B cell (primary cell): ENCODE measurements around the gene CACNA1D. TPM values are rescaled to one million over a fixed set of nuclear protein-coding genes. Genes with fewer than 3 reads are reported as not detected.

Experiments
- ATAC-seq: fragments of 200-7000 bp; cut with Tn5 transposase; one replicate; pipeline ENCODE4 v1.10.0; 2021; ENCODE audit warnings: low read depth, mild to moderate bottlenecking, moderate number of reproducible peaks, moderate library complexity
- CTCF ChIA-PET: fragments of 350-600 bp; sonication (Branson Sonifier 250); formaldehyde crosslinking; loops from one replicate; lab custom pipeline; 2021; ENCODE audit warnings: antibody characterized with exemption, inconsistent platforms; lab: Charles Lee
- POLR2A ChIA-PET: fragments of 350-600 bp; sonication (Branson Sonifier 250); formaldehyde crosslinking; loops from one replicate; lab custom pipeline; 2021; ENCODE audit warnings: antibody characterized with exemption; lab: Charles Lee
- DNase-seq: peaks from one replicate; pipeline ENCODE4 v3.0.0; 2013
- H2AFZ ChIP-seq: 2 replicates; pipeline ENCODE4 v1.6.1; 2012; ENCODE audit warnings: mild to moderate bottlenecking, low read depth, low read length; ENCODE audit not compliant: insufficient read depth, poor library complexity, severe bottlenecking
- H3K27ac ChIP-seq, 2 donors: 1 replicate in 1 of 2; 2 replicates in 1 of 2; pipeline ENCODE4 v1.5.1; 2012 to 2013; ENCODE audit warnings: low read length in 2 of 2, mild to moderate bottlenecking in 2 of 2, moderate library complexity in 1 of 2
- H3K27me3 ChIP-seq, 4 experiments: fragments of 200-600 bp in 1 of 4; sonication (generic) in 1 of 4; replicated peaks in 1 of 4; 1 replicate in 2 of 4; 2 replicates in 2 of 4; pipeline versions ENCODE4 v1.6.1 to v1.7.0; 2013 to 2016; ENCODE audit warnings: low read length in 3 of 4, mild to moderate bottlenecking in 2 of 4, mixed read lengths in 1 of 4, moderate library complexity in 1 of 4; ENCODE audit not compliant: insufficient read depth in 4 of 4, control insufficient read depth in 3 of 4; ENCODE audit errors: control extremely low read depth in 1 of 4
- H3K36me3 ChIP-seq, 2 experiments: replicated peaks in 1 of 2; 1 replicate in 1 of 2; 2 replicates in 1 of 2; pipeline versions ENCODE4 v1.6.1 to v1.7.1; 2013; ENCODE audit warnings: low read length in 1 of 2; ENCODE audit not compliant: insufficient read depth in 2 of 2, control insufficient read depth in 1 of 2; ENCODE audit errors: control extremely low read depth in 1 of 2, extremely low read depth in 1 of 2
- H3K4me1 ChIP-seq, 2 donors: fragments of 200-600 bp in 1 of 2; sonication (generic) in 1 of 2; 1 replicate in 1 of 2; 2 replicates in 1 of 2; pipeline versions ENCODE4 v1.5.1 to v1.6.1; 2013 to 2017; ENCODE audit warnings: low read length in 2 of 2; ENCODE audit not compliant: control insufficient read depth in 2 of 2, insufficient read depth in 2 of 2
- H3K4me2 ChIP-seq: replicated peaks from 2 replicates; pipeline ENCODE3; 2012; ENCODE audit warnings: mild to moderate bottlenecking, low read depth, low read length; ENCODE audit not compliant: poor library complexity, severe bottlenecking
- H3K4me3 ChIP-seq, 5 experiments: fragments of 200-600 bp in 1 of 5; sonication (generic) in 1 of 5; 1 replicate in 3 of 5; 2 replicates in 2 of 5; pipeline versions ENCODE4 v1.5.1 to v1.7.0; 2011 to 2016; ENCODE audit warnings: low read length in 4 of 5, mild to moderate bottlenecking in 4 of 5, low read depth in 2 of 5, control low read depth in 1 of 5, moderate library complexity in 1 of 5; ENCODE audit not compliant: insufficient read depth in 1 of 5; ENCODE audit errors: control extremely low read depth in 1 of 5, extremely low read depth in 1 of 5
- H3K79me2 ChIP-seq: fragments of 200-600 bp; sonication (generic); one replicate; pipeline ENCODE4 v1.6.0; 2016; ENCODE audit warnings: low read length; ENCODE audit not compliant: control insufficient read depth, insufficient read depth
- H3K9ac ChIP-seq: fragments of 200-600 bp; sonication (generic); 2 replicates; pipeline ENCODE4 v1.6.1; 2017; ENCODE audit warnings: mild to moderate bottlenecking, low read length, moderate library complexity
- H3K9me3 ChIP-seq, 3 donors: one replicate each; pipeline versions ENCODE4 v1.6.1 to v1.7.1; 2013; ENCODE audit warnings: low read length in 2 of 3; ENCODE audit not compliant: control insufficient read depth in 2 of 3, insufficient read depth in 1 of 3; ENCODE audit errors: control extremely low read depth in 1 of 3
- H4K20me1 ChIP-seq: 2 replicates; pipeline ENCODE4 v1.6.0; 2012; ENCODE audit warnings: mild to moderate bottlenecking, low read length; ENCODE audit not compliant: insufficient read depth, control insufficient read depth, poor library complexity, severe bottlenecking
- H3K27ac Mint-ChIP-seq: one replicate; pipeline ENCODE4 v1.8.0; 2021; ENCODE audit warnings: mixed read lengths
- H3K27me3 Mint-ChIP-seq: one replicate; pipeline ENCODE4 v1.8.0; 2021; ENCODE audit warnings: mixed read lengths
- H3K4me1 Mint-ChIP-seq: one replicate; pipeline ENCODE4 v1.8.0; 2021; ENCODE audit warnings: mixed read lengths
- H3K4me3 Mint-ChIP-seq: one replicate; pipeline ENCODE4 v1.8.0; 2021; ENCODE audit warnings: mixed read lengths
- H3K9me3 Mint-ChIP-seq: one replicate; pipeline ENCODE4 v1.8.0; 2022; ENCODE audit warnings: mixed read lengths; ENCODE audit not compliant: insufficient read depth
- EZH2 ChIP-seq: IDR thresholded peaks from 2 replicates; pipeline ENCODE4 v1.6.1; 2012; ENCODE audit warnings: borderline replicate concordance, low read depth, mild to moderate bottlenecking, moderate library complexity, low read length; ENCODE audit not compliant: insufficient read depth, poor library complexity, severe bottlenecking
- WGBS: methylation state at CpG from one replicate; pipeline ENCODE4 v1.1.5; 2013; ENCODE audit warnings: missing lambda C conversion rate; ENCODE audit not compliant: insufficient coverage; 5-methylcytosine and 5-hydroxymethylcytosine counted together
- intact Hi-C: fragments of 100-400 bp; cut with micrococcal nuclease; formaldehyde crosslinking; loops from one replicate; pipeline ENCODE4 v1.10.0; 2022
- polyA plus RNA-seq: library from polyadenylated mRNA; depleted of rRNA; stranded (reverse); fragments of >200 nt; gene quantifications from 2 replicates; pipeline ENCODE4 v1.2.3, GENCODE V29; 2012
- total RNA-seq, 2 donors: library from RNA; stranded (reverse); fragments of 120-200 nt in 1 of 2; gene quantifications; 1 replicate in 1 of 2; 2 replicates in 1 of 2; pipeline versions ENCODE4 v1.2.3 to v1.2.4, GENCODE V29; 2013 to 2022
- TF ChIP-seq, protein P1 (sequence below): fragments of 200-600 bp; IDR thresholded peaks from one replicate; pipeline ENCODE4 v1.8.0; 2022; ENCODE audit warnings: antibody characterized with exemption, mild to moderate bottlenecking

CACNA1D gene
- total and polyA plus RNA-seq, 2 donors (not counting 1 experiment from before 2014, with no cell fraction given), result 0.06 to 0.07 TPM

DNA sequence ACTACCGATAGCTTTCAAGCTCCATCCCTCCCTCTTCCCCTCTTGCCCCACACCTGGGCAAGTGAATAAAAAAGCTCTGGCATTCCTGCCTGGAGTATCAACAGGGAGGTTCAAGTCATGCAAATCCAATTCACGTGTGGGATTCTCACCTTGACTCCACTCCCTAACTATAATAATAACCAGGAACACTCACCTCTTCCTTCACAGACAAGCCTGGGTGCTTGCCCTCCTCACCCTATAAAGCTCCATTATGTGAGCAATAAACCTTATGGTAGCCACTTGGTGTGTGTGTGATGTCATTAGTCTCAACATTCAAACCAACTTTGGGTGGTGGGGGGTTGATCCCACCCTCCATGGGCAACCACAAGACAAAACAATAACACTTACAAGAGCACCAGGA, 335.2 kb downstream of the CACNA1D start:
- no peak overlapping the region for H3K4me3 Mint-ChIP-seq

DNA sequence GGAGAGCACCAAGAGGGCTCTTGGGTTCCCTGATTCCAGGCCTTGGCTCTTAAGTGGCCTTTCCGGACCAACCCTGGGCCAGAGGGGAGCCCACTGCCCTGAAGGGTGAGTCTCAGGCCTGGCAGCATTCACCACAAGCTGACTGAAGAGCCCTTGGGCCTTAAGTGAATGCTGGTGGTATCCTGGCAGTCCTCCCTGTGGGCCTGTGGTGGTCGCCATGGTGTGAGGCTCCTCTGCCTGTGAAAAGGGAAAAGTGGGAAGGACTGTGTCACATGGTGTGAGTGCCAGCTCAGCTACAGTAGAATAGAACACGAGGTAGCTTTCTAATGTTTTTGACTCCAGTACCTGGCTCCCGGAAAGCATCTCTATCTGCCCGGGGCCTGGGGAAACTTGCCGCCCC, 336.5 kb downstream of the CACNA1D start:
- Mint-ChIP-seq H3K27ac (no peak overlapping the region), H3K27me3 (no peaks in the 10 kb centered on the region), H3K4me3 (no peak overlapping the region), H3K4me1 (no peaks in the 10 kb centered on the region), H3K9me3 (no peaks in the 10 kb centered on the region)
- 97% methylated on average over 6 of the region's 6 CpGs for WGBS
- no peak for TF ChIP-seq EZH2
- TF ChIP-seq, protein P1, sequence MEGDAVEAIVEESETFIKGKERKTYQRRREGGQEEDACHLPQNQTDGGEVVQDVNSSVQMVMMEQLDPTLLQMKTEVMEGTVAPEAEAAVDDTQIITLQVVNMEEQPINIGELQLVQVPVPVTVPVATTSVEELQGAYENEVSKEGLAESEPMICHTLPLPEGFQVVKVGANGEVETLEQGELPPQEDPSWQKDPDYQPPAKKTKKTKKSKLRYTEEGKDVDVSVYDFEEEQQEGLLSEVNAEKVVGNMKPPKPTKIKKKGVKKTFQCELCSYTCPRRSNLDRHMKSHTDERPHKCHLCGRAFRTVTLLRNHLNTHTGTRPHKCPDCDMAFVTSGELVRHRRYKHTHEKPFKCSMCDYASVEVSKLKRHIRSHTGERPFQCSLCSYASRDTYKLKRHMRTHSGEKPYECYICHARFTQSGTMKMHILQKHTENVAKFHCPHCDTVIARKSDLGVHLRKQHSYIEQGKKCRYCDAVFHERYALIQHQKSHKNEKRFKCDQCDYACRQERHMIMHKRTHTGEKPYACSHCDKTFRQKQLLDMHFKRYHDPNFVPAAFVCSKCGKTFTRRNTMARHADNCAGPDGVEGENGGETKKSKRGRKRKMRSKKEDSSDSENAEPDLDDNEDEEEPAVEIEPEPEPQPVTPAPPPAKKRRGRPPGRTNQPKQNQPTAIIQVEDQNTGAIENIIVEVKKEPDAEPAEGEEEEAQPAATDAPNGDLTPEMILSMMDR, result no peak
- Histone ChIP-seq H3K4me2 (no peak overlapping the region), H3K9ac (no peak overlapping the region), H3K36me3 (no peaks in the 10 kb centered on the region), H3K79me2 (no peaks in the 10 kb centered on the region), H4K20me1 (no peaks in the 10 kb centered on the region), H2AFZ (no peak overlapping the region), H3K27ac (no peak overlapping the region), H3K4me1 (no peaks in the 10 kb centered on the region), H3K27me3 (no peaks in the 10 kb centered on the region), H3K9me3 (no peaks in the 10 kb centered on the region), H3K4me3 (no peak overlapping the region)
- intact Hi-C loops, result no loop called here
- ATAC-seq (no peak), DNase-seq (no peak)
- ChIA-PET CTCF (no interaction called here), POLR2A (no interaction called here)

More for the DNA sequence above, 335.2 kb downstream of the CACNA1D start:
- no peak overlapping the region for H3K9ac ChIP-seq
- no peaks in the 10 kb centered on the region for H3K9me3 Mint-ChIP-seq
- H4K20me1 ChIP-seq, result no peaks in the 10 kb centered on the region
- H3K9me3 ChIP-seq, result peaks cover 0 to 3% (median 0%) of the 10 kb centered on the region in 3 donors
- H2AFZ ChIP-seq, result no peak overlapping the region
- no peak overlapping the region for H3K27ac ChIP-seq
- no peaks in the 10 kb centered on the region for H3K79me2 ChIP-seq
- H3K27me3 ChIP-seq, result peaks cover 0 to 2% (median 0%) of the 10 kb centered on the region in 4 experiments
- no peaks in the 10 kb centered on the region for H3K36me3 ChIP-seq
- WGBS, result 100% methylated on average over 2 of the region's 2 CpGs
- TF ChIP-seq EZH2, result no peak
- TF ChIP-seq, protein P1, result no peak
- H3K4me2 ChIP-seq, result no peak overlapping the region
- DNase-seq, result no peak
- H3K4me3 ChIP-seq, result no peak overlapping the region
- ChIA-PET POLR2A (no interaction called here), CTCF (no interaction called here)
- no peaks in the 10 kb centered on the region for H3K4me1 ChIP-seq
- H3K27me3 Mint-ChIP-seq, result no peaks in the 10 kb centered on the region
- no peaks in the 10 kb centered on the region for H3K4me1 Mint-ChIP-seq
- no peak overlapping the region for H3K27ac Mint-ChIP-seq
- intact Hi-C loops, result no loop called here
- ATAC-seq, result no peak
